GM12872 (cell line): ENCODE measurements around the gene ACSM5.

Experiments used
- TF ChIP-seq, protein P1 (sequence below): IDR thresholded peaks from 3 replicates; pipeline ENCODE4 v1.5.1; 2011; ENCODE audit warnings: low read depth, mild to moderate bottlenecking, low read length, moderate library complexity; ENCODE audit not compliant: insufficient read depth

The ACSM5 gene

GRCh38 chr16:20393801-20394577 lies 15.3 kb upstream of the ACSM5 start:
- TF ChIP-seq, protein P1, sequence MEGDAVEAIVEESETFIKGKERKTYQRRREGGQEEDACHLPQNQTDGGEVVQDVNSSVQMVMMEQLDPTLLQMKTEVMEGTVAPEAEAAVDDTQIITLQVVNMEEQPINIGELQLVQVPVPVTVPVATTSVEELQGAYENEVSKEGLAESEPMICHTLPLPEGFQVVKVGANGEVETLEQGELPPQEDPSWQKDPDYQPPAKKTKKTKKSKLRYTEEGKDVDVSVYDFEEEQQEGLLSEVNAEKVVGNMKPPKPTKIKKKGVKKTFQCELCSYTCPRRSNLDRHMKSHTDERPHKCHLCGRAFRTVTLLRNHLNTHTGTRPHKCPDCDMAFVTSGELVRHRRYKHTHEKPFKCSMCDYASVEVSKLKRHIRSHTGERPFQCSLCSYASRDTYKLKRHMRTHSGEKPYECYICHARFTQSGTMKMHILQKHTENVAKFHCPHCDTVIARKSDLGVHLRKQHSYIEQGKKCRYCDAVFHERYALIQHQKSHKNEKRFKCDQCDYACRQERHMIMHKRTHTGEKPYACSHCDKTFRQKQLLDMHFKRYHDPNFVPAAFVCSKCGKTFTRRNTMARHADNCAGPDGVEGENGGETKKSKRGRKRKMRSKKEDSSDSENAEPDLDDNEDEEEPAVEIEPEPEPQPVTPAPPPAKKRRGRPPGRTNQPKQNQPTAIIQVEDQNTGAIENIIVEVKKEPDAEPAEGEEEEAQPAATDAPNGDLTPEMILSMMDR: no peak

DNA sequence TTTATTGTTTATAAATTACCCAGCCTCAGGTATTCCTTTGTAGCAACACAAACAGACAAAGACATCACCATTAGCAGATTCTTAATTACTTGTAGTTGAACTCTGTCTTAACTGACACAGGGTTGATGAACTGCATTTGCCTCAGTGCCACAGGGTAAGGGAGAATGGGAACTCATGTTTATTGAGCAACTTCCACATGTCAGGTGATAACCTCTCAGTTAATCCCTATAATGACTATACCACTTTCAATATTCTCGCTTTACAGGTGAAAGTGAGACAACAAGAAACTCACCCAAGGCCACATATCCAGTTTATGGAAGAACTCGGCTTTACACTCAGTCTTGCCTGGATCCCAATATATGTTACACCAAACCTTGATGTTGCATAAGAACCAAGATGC lies 13.4 kb upstream of the ACSM5 start:
- TF ChIP-seq, protein P1: no peak

GRCh38 chr16:20396846-20397467 lies 12.4 kb upstream of the ACSM5 start:
- TF ChIP-seq, protein P1: no peak

DNA sequence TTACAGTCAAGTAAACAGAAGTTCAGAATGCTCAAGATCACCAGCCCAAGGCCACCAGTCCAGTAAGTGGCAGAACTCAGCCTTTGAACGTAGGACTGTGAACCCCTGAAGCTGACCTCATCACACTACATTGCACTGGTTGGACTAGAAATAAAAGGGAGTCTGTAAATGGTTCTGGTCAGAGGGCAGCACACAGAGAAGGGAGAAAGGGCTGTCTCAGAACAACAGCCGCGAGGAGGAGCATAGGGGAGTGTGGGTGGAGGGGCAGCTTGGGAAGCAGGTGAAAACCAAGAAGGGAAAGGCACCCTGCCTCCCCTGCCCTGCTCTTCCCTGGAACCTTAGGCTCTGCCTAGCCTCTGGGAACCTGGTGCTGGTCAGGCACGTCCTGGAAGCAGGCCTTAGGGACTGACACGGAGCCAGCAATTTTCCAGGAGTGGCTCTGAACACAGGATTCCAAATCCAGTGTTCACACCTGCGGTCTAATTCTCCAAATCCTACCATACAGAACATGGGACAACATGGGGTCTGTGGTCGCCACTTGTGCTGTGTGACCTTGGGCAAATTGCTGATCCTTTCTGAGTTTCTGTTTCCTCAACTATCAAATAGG lies 11.8 kb upstream of the ACSM5 start:
- TF ChIP-seq, protein P1: no peak

DNA sequence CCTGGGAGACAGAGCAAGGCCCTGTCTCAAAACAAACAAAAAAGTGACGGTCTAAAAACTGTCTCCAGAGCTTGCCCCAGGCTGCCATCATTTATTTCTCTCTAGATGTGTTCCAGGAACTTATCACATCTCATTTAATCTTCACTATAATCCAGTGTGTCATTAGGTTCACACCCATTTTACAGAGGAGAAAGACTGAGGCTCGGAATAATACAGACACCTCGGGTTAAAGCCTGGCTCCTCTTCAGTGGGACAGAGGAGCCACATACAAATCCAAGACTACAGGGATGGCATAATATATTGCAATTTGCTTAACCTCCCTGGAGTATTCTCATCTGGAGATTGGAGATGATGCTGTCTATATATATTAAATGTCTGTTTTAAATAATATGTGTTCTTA lies 10.7 kb upstream of the ACSM5 start:
- TF ChIP-seq, protein P1: no peak

DNA sequence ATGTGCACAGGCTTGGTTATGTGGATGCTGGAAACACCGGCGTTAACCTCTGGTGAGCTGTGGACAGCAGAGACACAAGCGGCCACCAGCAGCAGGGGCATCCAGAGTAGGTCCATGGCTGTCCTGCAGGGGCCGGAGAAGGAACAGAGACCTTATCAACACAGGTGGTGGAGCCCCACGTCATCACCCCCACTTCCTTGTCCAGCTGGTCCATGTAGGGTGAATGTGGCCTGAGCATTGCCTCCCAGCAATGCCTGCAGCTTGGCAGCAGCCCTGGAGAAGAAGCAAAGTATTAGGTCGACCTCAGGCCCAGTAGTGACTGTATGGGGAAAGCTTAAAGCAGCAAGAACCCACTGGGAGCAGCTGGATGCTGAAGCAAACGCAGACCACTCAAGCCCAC lies 10.1 kb upstream of the ACSM5 start:
- TF ChIP-seq, protein P1: no peak

GRCh38 chr16:20401066-20401465 lies 8.3 kb upstream of the ACSM5 start:
- TF ChIP-seq, protein P1: no peak
